PC-9 (cell line): ENCODE results near the gene ATP13A3.

Experiments
- CTCF ChIP-seq: fragments of 200-600 bp; sonication (generic); conservative IDR thresholded peaks from 2 replicates; pipeline ENCODE4 v1.6.1; 2017; ENCODE audit warnings: mixed run types, antibody characterized with exemption, mild to moderate bottlenecking, moderate library complexity
- EZH2 ChIP-seq: fragments of 200-600 bp; sonication (generic); IDR thresholded peaks from 2 replicates; pipeline ENCODE4 v1.8.0; 2017; ENCODE audit warnings: antibody characterized with exemption, low read depth

- TF ChIP-seq CTCF (no peak), EZH2 (no peak)
Measured at GRCh38 chr3:194399874-194400411, 86.9 kb downstream of the ATP13A3 start.
